NCI-H82 (cell line): ENCODE results near the gene TARP.
A peak's percentile ranks its signal among the peaks of the same experiment; 100 is the strongest.

ENCODE experiments used
- DNase-seq: peaks from one replicate; lab custom pipeline; 2025; lab: John Stamatoyannopoulos, UW

TARP gene

DNA sequence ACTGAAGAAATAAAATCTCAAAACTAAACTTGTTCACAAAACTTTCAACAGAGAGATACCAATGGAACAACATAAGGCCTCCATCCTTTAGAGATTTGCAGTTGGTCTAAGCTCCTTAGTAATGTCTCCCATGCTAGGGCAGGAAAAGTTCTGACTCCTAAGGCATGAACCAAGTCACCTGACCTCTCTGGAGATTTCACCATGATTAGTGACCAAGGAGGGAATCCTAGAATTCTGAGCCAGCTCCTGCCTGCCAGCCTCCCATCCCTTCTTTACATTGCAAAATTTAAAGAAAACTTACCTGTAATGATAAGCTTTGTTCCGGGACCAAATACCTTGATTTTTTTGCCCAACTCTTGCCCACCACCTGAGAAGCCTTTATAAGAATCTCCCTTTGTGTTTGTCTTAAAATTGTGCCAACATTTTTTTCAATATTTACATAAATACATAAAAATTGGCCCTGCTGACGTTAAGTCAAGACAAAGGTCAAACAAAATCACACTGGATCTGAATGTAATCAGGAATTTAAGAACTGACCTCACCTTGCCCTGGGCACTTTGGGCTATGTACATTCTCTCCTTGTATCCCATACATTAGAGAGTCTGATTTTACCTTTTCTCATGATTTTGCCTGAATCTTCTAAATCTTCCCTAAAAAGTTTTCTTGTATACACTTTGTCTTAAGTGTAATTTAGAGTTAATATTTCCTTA lies at the start of gene TARP:
TARP (minus strand) TSS at position 351 of the 710 bp plus-strand sequence.
- peak; percentile 17 for DNase-seq

DNA sequence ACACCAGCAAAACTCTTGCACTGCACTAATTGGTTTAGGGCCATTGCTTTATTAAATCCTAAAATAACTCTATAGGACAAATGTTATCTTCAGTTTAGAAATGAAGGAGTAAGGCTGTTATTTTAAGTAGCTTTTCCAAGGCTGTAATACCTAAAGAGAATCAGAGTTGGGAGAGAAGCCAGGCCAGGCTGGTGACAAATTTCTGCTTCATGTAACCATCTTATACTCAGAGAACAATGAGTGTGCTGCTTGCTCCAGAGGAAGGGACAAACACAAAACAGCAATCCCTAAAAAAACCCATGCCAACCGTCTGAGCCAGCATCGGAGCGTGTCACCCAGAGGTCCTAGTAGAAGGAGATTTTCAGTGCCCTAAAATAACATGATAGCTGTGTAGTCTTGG lies 49.7 kb upstream of the TARP start:
- no peak for DNase-seq

DNA sequence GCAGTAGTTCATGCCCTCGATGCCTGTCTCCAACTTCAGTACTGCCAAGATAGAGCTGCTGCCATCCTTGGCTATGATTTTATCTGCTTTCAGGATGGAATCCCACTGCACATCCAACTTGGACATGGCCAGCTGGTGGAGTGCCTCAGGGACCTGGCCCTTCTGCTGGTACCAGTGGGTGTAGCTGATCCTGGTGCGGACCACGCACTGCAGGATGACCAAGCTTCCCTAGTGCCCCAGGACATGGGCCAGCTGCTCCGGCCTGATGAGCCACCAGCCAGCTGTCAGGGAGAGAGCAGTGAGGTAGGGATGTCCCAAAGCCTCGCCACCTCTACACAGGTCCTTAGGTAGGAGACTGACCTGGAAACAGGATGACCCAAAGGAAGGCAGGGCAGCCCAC lies 49.0 kb upstream of the TARP start:
- DNase-seq, result no peak

DNA sequence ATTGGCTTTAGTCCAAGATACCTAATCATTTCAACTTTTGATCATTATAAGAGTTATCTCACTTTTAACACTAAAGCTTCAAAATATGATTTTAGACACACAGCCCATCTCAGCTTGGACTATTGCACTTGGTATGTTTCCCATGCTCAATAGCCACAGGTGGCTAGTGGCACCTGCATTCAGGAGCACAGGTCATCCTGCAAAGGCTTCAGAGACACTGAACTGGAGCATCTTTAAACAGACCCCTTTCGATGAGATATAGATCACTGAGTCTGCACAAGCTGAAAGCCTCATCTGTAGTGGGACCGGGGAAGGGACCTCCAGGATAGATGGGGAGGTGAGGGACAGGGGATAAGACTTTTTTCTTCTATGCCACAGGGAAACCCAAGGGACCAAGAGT lies 48.5 kb upstream of the TARP start:
- DNase-seq, result no peak

GRCh38 chr7:38321515-38321944 lies 48.1 kb upstream of the TARP start:
- no peak for DNase-seq

- no peak for DNase-seq
Observed at GRCh38 chr7:38321050-38321449, 47.6 kb upstream of the TARP start.

DNA sequence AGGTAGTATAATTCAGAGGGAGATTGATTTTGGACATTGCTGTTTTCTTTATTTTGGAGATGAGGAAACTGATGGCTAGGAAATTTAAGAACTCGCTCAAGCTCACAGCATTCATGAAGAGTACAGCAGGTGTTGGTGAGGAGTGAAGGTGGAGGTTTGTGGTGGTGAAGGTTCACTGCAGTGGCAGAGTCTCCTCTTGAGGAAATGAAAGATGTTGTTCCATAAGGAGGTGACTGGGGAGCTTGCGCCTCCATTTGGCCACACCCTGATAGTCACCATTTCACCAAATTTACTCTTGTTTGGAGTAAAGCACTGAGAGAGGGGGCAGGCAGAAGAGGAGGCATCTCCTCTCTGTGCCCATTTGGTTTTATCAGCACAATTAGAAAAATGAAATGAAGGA lies 46.4 kb upstream of the TARP start:
- no peak for DNase-seq

DNA sequence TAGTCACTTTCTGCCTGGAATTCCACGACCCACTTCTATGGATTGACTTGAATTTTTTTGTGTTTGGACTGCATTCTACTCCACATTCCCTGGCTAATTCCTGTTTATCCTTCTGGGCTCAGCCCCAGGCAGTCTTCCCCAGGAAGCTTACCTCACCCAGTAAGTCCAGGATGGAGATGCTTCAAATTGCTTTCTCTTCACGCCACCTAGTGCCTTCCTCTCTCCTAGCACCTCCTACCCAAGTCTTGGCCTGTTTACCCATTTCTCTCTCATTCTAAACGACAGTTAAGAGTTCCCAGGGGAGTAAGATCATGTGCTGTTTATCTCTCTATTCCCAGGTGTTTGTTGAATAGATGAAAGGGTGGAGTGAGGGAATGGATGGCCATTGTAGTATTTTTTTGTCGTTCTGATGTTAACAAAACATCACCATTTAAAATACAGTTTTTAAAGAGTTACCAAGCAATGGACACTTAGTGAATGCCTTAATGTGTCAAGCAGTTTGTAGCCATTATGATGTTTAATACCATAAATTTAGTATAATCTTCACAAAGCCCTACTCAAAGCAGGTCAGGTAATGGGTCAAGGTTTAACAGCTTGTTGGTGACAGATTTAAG lies 45.5 kb upstream of the TARP start:
- DNase-seq, result peak; percentile 94

- DNase-seq, result no peak
Observed at GRCh38 chr7:38318241-38318640, 44.8 kb upstream of the TARP start.

DNA sequence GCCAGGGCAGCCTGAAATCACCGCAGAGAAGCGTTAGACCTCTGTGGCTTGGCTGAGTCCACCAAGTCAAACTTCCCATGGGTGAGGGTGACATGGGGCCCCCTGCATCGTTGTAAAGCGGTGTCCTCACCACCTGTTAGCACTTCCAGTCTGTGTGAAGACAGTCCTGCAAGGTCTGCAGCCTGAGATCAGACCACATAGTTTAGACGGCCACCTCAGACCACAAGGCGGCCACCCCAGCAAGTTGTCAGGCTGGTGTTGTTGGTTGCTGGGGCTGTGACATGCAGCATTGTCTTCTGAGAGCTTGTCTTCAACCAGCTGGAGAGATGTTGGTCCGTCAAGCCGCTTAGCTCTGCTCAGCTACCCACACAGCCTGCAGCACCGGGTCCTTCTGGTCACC lies 44.1 kb upstream of the TARP start:
- DNase-seq, result no peak

GRCh38 chr7:38316733-38317360 lies 43.4 kb upstream of the TARP start:
- DNase-seq, result no peak

- DNase-seq, result no peak
Observed at GRCh38 chr7:38315410-38315809, 42.0 kb upstream of the TARP start.

GRCh38 chr7:38312821-38313220 lies 39.4 kb upstream of the TARP start:
- peak; percentile 90 for DNase-seq

DNA sequence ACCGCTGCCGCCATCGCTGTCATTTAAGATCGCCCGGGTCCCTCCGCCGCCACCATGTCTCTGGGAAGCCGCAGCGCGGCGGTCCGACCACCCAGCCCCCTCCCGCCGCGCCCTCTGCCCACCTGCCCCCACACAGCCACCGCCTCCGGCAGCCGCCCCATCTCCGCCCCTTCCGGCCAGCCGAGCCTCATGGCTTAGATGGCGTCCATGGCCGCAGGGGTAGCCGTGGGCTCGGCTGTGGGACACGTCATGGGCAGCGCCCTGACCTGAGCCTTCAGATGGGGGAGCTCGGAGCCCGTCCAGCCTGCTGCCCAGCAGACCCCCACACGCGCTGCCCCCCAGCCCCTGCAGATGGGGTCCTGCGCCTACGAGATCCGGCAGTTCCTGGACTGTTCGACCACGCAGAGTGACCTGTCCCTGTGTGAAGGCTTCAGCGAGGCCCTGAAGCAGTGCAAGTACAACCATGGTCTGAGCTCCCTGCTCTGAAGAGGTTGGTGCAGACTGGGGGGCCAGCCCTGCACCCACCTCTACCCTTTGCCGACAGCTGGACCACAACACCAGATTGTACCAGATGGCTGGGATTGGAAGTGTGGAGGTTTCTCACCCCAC lies 38.0 kb upstream of the TARP start:
- DNase-seq, result peak; percentile 68

DNA sequence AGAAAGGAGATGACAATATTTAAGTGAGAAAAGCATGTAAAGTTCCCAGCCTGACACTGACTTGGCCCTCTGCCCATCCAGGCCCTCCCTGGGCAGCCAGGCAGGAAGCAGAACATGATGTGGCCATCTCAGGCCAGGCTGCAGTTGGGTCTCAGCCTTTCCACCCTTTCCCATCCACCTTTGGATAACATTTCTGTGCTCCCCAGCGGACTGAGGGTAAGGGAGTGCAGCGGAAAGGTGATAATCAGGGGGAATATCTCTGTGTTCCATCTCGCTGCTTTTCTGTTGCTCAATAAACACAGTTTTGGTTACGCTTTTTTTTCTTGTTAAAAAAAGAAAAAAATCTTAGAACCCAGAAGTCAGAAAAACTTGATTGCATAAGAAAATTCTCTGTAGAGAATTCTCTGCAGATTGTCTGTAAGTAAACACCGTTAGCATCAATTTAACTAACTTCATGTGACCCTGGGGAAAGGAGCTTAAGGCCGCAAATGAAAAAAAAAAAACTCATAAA lies 37.2 kb upstream of the TARP start:
- DNase-seq, result no peak

- no peak for DNase-seq
Observed at GRCh38 chr7:38309555-38309954, 36.1 kb upstream of the TARP start.

GRCh38 chr7:38308140-38308539 lies 34.7 kb upstream of the TARP start:
- no peak for DNase-seq

DNA sequence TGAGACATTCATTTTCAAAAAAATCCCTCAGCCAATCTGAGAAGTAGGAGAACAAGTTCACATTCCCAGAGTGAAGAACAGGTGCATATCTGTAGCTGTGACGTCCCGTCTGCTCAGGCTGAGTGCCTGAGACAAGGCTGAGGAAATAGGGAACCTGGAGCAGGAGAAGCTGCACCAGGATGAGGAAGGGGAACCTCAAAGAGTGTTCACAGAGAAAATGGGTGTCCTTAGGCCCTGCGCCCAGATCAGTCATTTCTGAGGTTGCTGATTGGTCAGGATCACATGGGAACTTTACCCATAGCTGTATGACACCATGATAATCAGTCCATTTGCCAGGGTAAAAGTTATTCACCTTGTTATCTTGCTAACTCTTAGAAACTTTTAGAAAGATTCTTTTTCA lies 34.2 kb upstream of the TARP start:
- no peak for DNase-seq

DNA sequence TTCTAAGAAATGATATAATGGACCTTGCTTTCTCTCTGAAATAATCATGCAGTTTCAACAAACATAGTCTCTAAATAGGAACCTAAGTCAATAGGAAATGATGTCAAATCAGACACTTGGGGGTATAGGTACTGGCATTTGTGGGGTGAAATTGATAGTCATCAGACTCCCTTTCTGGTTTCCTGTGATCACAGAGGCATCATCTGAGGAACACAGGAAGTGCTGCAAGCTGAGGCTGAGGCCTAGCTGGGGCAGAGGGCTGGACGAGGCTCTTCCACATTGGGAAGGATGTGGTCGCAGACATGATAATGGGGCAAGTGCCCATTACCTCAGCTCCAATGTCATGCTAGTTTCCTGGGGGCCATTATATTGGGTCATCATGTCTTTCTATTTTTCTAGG lies 33.5 kb upstream of the TARP start:
- DNase-seq, result no peak

GRCh38 chr7:38306171-38306570 lies 32.7 kb upstream of the TARP start:
- no peak for DNase-seq

- no peak for DNase-seq
Observed at GRCh38 chr7:38303866-38304265, 30.4 kb upstream of the TARP start.

- DNase-seq, result no peak
Observed at GRCh38 chr7:38300175-38300574, 26.7 kb upstream of the TARP start.
